SK-N-SH (cell line): Measurements from ENCODE around the gene CNTNAP2. TPM values are rescaled to one million over a fixed set of nuclear protein-coding genes. Genes with fewer than 3 reads are reported as not detected.

Source experiments
- CTCF ChIA-PET: fragments of 300-600, 350-600 bp; formaldehyde crosslinking; extraction: SDS; loops from one replicate; lab custom pipeline; 2021; lab: Yijun Ruan, JAX
- POLR2A ChIA-PET: fragments of 350-600 bp; sonication (Branson Sonifier 250); formaldehyde crosslinking; extraction: SDS; loops from one replicate; lab custom pipeline; 2020; ENCODE audit warnings: antibody characterized with exemption, inconsistent platforms; lab: Yijun Ruan, JAX
- DNase-seq: peaks from one replicate; pipeline ENCODE4 v3.0.0; 2012
- H2AFZ ChIP-seq: fragments of 200-600 bp; sonication (generic); 2 replicates; pipeline ENCODE4 v1.8.1; 2016; ENCODE audit warnings: antibody characterized with exemption, mild to moderate bottlenecking, low read depth
- H3F3A ChIP-seq: fragments of 200-600 bp; sonication (generic); replicated peaks from 2 replicates; pipeline ENCODE3; 2016; ENCODE audit warnings: antibody characterized with exemption, mild to moderate bottlenecking; ENCODE audit not compliant: insufficient read depth
- H3K27ac ChIP-seq, 2 experiments: fragments of 200-500 bp in 1 of 2; fragments of 200-600 bp in 1 of 2; sonication (Bioruptor generic) in 1 of 2; sonication (generic), shearing (Covaris generic) in 1 of 2; 2 replicates each; pipeline versions ENCODE4 v1.5.1 to v1.6.1; 2014 to 2016; ENCODE audit warnings: low read depth in 2 of 2, inconsistent platforms in 1 of 2, low read length in 1 of 2, mild to moderate bottlenecking in 1 of 2, mixed read lengths in 1 of 2
- H3K27me3 ChIP-seq: fragments of 200-600 bp; sonication (generic), shearing (Covaris generic); 2 replicates; pipeline ENCODE4 v1.6.1; 2016; ENCODE audit warnings: mixed run types; ENCODE audit not compliant: insufficient read depth
- H3K36me3 ChIP-seq, 2 experiments: fragments of 200-500 bp in 1 of 2; fragments of 200-600 bp in 1 of 2; sonication (Bioruptor generic) in 1 of 2; sonication (generic) in 1 of 2; replicated peaks in 1 of 2; 2 replicates each; pipeline versions ENCODE3 to v1.5.1; 2014 to 2016; ENCODE audit warnings: low read length in 1 of 2, mild to moderate bottlenecking in 1 of 2; ENCODE audit not compliant: insufficient read depth in 2 of 2, control insufficient read depth in 1 of 2
- H3K4me1 ChIP-seq, 2 experiments: fragments of 200-500 bp in 1 of 2; fragments of 200-600 bp in 1 of 2; sonication (Bioruptor generic) in 1 of 2; sonication (generic), shearing (Covaris generic) in 1 of 2; 2 replicates each; pipeline versions ENCODE4 v1.5.1 to v1.6.1; 2014 to 2016; ENCODE audit warnings: low read depth in 1 of 2, low read length in 1 of 2, mixed run types in 1 of 2; ENCODE audit not compliant: insufficient read depth in 2 of 2, control insufficient read depth in 1 of 2
- H3K4me2 ChIP-seq: fragments of 200-600 bp; sonication (generic), shearing (Covaris generic); 2 replicates; pipeline ENCODE4 v1.6.1; 2017; ENCODE audit warnings: mixed run types
- H3K4me3 ChIP-seq, 2 experiments: fragments of 200-500 bp in 1 of 2; fragments of 200-600 bp in 1 of 2; sonication (Bioruptor generic) in 1 of 2; sonication (generic), shearing (Covaris generic) in 1 of 2; 2 replicates each; pipeline versions ENCODE4 v1.5.1 to v1.8.1; 2014 to 2016; ENCODE audit warnings: low read depth in 2 of 2, inconsistent platforms in 1 of 2, low read length in 1 of 2, mild to moderate bottlenecking in 1 of 2, mixed read lengths in 1 of 2, moderate library complexity in 1 of 2
- H3K79me2 ChIP-seq: fragments of 200-600 bp; sonication (generic); 2 replicates; pipeline ENCODE4 v1.8.1; 2017; ENCODE audit warnings: mild to moderate bottlenecking; ENCODE audit not compliant: insufficient read depth
- H3K9ac ChIP-seq: fragments of 200-600 bp; sonication (generic); 2 replicates; pipeline ENCODE4 v1.6.1; 2017; ENCODE audit warnings: mixed run types
- H3K9me2 ChIP-seq: fragments of 200-600 bp; sonication (generic); 2 replicates; pipeline ENCODE4 v1.6.1; 2017; ENCODE audit warnings: mixed run types
- H3K9me3 ChIP-seq: fragments of 200-600 bp; sonication (generic); 2 replicates; pipeline ENCODE4 v1.6.1; 2017; ENCODE audit warnings: mixed run types, mild to moderate bottlenecking, moderate library complexity
- H4K20me1 ChIP-seq: fragments of 200-600 bp; sonication (generic); 2 replicates; pipeline ENCODE4 v1.6.1; 2017; ENCODE audit warnings: mild to moderate bottlenecking, mixed run types; ENCODE audit not compliant: insufficient read depth
- ELF1 ChIP-seq: IDR thresholded peaks from 2 replicates; pipeline ENCODE4 v1.4.0; 2012
- EP300 ChIP-seq, 2 experiments: IDR thresholded peaks; 2 replicates each; pipeline versions ENCODE4 v1.4.0 to v1.6.1; 2012; ENCODE audit warnings: borderline replicate concordance in 1 of 2, low read depth in 1 of 2, low read length in 1 of 2
- EZH2phosphoT487 ChIP-seq: fragments of 200-600 bp; sonication (generic); IDR thresholded peaks from 2 replicates; pipeline ENCODE4 v1.6.1; 2017; ENCODE audit warnings: low read depth, mixed run types, mild to moderate bottlenecking, antibody characterized with exemption, moderate library complexity, borderline replicate concordance
- FOXM1 ChIP-seq: IDR thresholded peaks from 2 replicates; pipeline ENCODE4 v1.4.0; 2012; ENCODE audit warnings: low read depth, mild to moderate bottlenecking
- GABPA ChIP-seq: IDR thresholded peaks from 2 replicates; pipeline ENCODE4 v1.4.0; 2012; ENCODE audit warnings: low read depth, mild to moderate bottlenecking
- IRF3 ChIP-seq: fragments of 150-350 bp; IDR thresholded peaks from 2 replicates; pipeline ENCODE4 v1.6.1; 2016; ENCODE audit warnings: mild to moderate bottlenecking, low read depth, low read length
- JUND ChIP-seq: IDR thresholded peaks from 2 replicates; pipeline ENCODE4 v1.4.0; 2012
- MEF2A ChIP-seq: IDR thresholded peaks from 2 replicates; pipeline ENCODE4 v1.4.0; 2012; ENCODE audit warnings: low read depth, borderline replicate concordance
- MXI1 ChIP-seq: IDR thresholded peaks from 2 replicates; pipeline ENCODE4 v1.6.1; 2012; ENCODE audit warnings: mild to moderate bottlenecking, low read depth, low read length, improper control_type of control experiment
- NFIC ChIP-seq: IDR thresholded peaks from 2 replicates; pipeline ENCODE4 v1.4.0; 2012; ENCODE audit warnings: borderline replicate concordance
- NRF1 ChIP-seq: IDR thresholded peaks from 2 replicates; pipeline ENCODE4 v1.6.1; 2012; ENCODE audit warnings: low read depth, mild to moderate bottlenecking, low read length
- PBX3 ChIP-seq: IDR thresholded peaks from 2 replicates; pipeline ENCODE4; 2012
- POLR2AphosphoS5 ChIP-seq: IDR thresholded peaks from 2 replicates; pipeline ENCODE4 v1.6.1; 2012; ENCODE audit warnings: low read depth, low read length
- RAD21 ChIP-seq: IDR thresholded peaks from 2 replicates; pipeline ENCODE4 v1.6.1; 2012; ENCODE audit warnings: mild to moderate bottlenecking, low read length
- REST ChIP-seq: IDR thresholded peaks from 2 replicates; pipeline ENCODE4 v1.6.1; 2012; ENCODE audit warnings: mild to moderate bottlenecking, low read depth, low read length, moderate library complexity
- SMC3 ChIP-seq: IDR thresholded peaks from 2 replicates; pipeline ENCODE4 v1.6.1; 2012; ENCODE audit warnings: low read depth, low read length, improper control_type of control experiment
- TAF1 ChIP-seq: IDR thresholded peaks from 2 replicates; pipeline ENCODE4 v1.6.1; 2012; ENCODE audit warnings: low read depth, mild to moderate bottlenecking, low read length, moderate library complexity, borderline replicate concordance
- TCF12 ChIP-seq: IDR thresholded peaks from 2 replicates; pipeline ENCODE4 v1.4.0; 2012
- USF2 ChIP-seq: fragments of 150-350 bp; IDR thresholded peaks from 2 replicates; pipeline ENCODE4 v1.6.1; 2017; ENCODE audit warnings: antibody characterized with exemption, low read length, low read depth, borderline replicate concordance
- YY1 ChIP-seq: IDR thresholded peaks from 2 replicates; pipeline ENCODE4 v1.4.0; 2012; ENCODE audit warnings: low read depth, mild to moderate bottlenecking
- WGBS: methylation state at CpG from one replicate; pipeline ENCODE4 v1.1.6; 2017; ENCODE audit warnings: low lambda C conversion rate; 5-methylcytosine and 5-hydroxymethylcytosine counted together
- polyA plus RNA-seq, 3 experiments: library from polyadenylated mRNA; depleted of rRNA; stranded (reverse); fragments of >200 nt; gene quantifications; 2 replicates each; pipeline ENCODE4 v1.2.3, GENCODE V29; 2012

CNTNAP2 gene
- polyA plus RNA-seq, 1 of the 3 experiments (the other 2 are of a cell fraction): 3.4 TPM

- no peak for DNase-seq
- Histone ChIP-seq H3K27me3 (no peaks in the 10 kb centered on the region), H3K4me1 (peaks cover 0 to 7% of the 10 kb centered on the region in 2 experiments; a peak in 2 of 4 replicates), H3K79me2 (no peaks in the 10 kb centered on the region), H4K20me1 (no peaks in the 10 kb centered on the region), H2AFZ (no peak overlapping the region), H3K27ac (no peak overlapping the region), H3K4me3 (no peak overlapping the region), H3K4me2 (no peak overlapping the region), H3K9me3 (no peaks in the 10 kb centered on the region), H3F3A (no peaks in the 10 kb centered on the region), H3K9me2 (no peaks in the 10 kb centered on the region), H3K36me3 (no peaks in the 10 kb centered on the region), H3K9ac (no peak overlapping the region)
- ChIA-PET CTCF (interaction anchor here (0.7 to 2.9 kb wide), 6 partner anchors 10 to 70 kb away, joined by 3 to 20 read pairs (median 3); no protein-coding TSS in a partner anchor), POLR2A (no interaction called here)
- no peak for TF ChIP-seq FOXM1
- TF ChIP-seq ELF1: no peak
- TF ChIP-seq USF2: no peak
- TF ChIP-seq SMC3: no peak
- TF ChIP-seq POLR2AphosphoS5: no peak
- no peak for TF ChIP-seq GABPA
- TF ChIP-seq JUND: no peak
- no peak for TF ChIP-seq IRF3
- TF ChIP-seq RAD21: no peak
- TF ChIP-seq TAF1: no peak
- TF ChIP-seq TCF12: no peak
- TF ChIP-seq NRF1: no peak
- TF ChIP-seq REST: no peak
- no peak for TF ChIP-seq MXI1
- TF ChIP-seq PBX3: no peak
- no peak for TF ChIP-seq EZH2phosphoT487
- TF ChIP-seq YY1: no peak
- no peak for TF ChIP-seq MEF2A
- TF ChIP-seq NFIC: no peak
- TF ChIP-seq EP300 (IDR thresholded peaks at IDR 0.05; ENCODE audit: borderline replicate concordance in 1 of 2, low read depth in 1 of 2, low read length in 1 of 2): no peak
- 45% methylated on average over 4 of the region's 4 CpGs for WGBS
Observed at GRCh38 chr7:148116829-148117403, 2000.3 kb downstream of the CNTNAP2 start.
